ENCODE results near the gene KCNMA1. TPM values are rescaled to one million over a fixed set of nuclear protein-coding genes. Genes with fewer than 3 reads are reported as not detected.

The KCNMA1 gene
- total RNA-seq, 1 experiment from 2014 or later = 1.8 TPM

DNA sequence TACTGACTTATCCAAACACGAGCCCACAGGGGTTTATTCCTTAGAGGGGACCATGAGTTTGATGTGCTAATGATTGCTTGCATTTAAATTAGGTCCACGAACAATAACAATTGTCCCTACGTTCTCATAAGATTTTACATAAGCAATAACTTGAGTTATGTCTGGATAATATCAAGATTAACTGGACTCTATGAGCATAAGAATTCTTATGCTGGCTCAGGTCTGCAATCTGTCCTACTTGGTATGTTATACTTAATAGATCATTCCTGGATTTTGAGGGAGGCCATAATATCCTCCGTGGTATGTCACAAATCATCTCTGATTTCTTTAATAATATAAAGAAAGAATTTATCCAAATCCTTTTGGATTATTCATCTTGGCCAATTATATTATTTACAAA lies 552.3 kb downstream of the KCNMA1 start:
- Histone ChIP-seq H3K4me3 (no peak overlapping the region), H3K27ac (no peak overlapping the region), H3K36me3 (no peaks in the 10 kb centered on the region), H3K4me1 (replicated peaks) (no peaks in the 10 kb centered on the region), H3K27me3 (replicated peaks) (no peaks in the 10 kb centered on the region), H3K9me3 (replicated peaks) (no peaks in the 10 kb centered on the region)
- DNase-seq (ENCODE audit: low read depth in 1 of 2, low spot score in 2 of 2) = no peak

DNA sequence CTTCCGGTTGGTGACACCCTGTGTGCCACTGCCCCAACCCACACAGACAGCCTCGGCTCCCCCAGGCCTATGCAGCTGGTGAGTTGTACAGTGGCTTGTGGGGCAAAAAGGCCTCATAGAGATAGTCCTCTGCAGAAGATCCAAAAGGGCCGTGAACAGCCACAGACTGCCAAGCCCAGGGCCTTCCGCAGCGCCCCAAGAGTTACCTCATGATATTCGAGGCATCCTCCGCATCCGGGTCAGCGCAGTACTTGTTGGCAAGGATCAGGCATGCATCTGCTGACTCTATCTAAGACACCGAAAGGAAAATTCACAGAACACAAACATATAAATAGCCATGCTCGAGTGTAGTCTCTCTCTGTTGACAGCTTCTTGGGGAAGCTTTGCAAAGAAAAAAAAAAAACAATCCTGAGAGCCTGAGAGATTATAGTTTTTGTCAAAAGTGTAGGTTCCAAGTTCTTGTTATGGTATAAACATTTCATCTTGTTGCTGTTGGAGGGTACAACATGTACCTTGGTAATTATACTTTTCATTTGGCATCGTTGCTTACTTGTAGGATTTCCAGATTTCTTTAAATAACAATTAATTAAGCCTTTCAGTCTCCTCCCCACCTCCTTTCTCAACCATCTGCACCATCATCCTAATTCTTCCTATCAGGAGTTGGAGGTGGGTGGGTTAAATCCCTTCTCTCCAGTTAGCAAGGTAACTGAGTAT lies 553.0 kb downstream of the KCNMA1 start:
- H3K27me3 ChIP-seq (replicated peaks) = no peaks in the 10 kb centered on the region
- H3K27ac ChIP-seq = no peak overlapping the region
- no peak overlapping the region for H3K4me3 ChIP-seq
- no peaks in the 10 kb centered on the region for H3K4me1 ChIP-seq (replicated peaks)
- DNase-seq (ENCODE audit: low read depth in 1 of 2, low spot score in 2 of 2) = no peak
- H3K9me3 ChIP-seq (replicated peaks) = no peaks in the 10 kb centered on the region
- H3K36me3 ChIP-seq = no peaks in the 10 kb centered on the region

DNA sequence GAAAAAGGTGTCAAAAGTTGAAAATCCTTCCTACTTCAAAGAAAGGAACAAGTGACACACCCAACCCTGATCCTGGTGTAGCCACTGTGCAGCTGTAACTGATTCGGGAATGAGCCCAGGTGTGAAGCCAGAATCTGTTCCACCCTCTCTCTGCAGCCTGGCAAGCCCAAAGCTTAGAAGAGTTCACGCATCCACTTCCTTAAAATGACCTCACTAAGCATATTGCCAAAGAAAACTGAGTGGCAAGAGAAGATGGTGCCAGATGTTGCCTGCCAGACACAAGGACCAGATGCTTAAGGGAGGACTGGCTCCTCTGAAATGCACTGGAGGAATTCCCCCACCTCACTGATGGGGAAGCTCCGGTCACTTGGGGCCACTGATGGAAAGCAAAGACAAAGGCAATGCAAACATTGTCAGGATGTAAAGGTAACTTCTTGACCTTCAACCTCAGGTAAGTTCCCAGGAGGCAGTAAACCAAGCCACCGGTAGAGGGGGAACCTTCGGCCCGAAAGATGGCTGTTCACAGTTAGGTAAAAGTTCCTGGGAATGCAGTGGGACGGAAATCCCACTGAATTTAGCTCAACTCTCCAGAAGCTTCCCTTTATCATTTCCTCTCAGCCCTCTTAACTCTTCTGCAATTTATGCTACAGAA lies 554.9 kb downstream of the KCNMA1 start:
- no peak for DNase-seq (ENCODE audit: low read depth in 1 of 2, low spot score in 2 of 2)
- Histone ChIP-seq H3K27me3 (replicated peaks) (no peaks in the 10 kb centered on the region), H3K36me3 (no peaks in the 10 kb centered on the region), H3K4me1 (replicated peaks) (no peaks in the 10 kb centered on the region), H3K9me3 (replicated peaks) (no peaks in the 10 kb centered on the region), H3K27ac (no peak overlapping the region), H3K4me3 (no peak overlapping the region)

DNA sequence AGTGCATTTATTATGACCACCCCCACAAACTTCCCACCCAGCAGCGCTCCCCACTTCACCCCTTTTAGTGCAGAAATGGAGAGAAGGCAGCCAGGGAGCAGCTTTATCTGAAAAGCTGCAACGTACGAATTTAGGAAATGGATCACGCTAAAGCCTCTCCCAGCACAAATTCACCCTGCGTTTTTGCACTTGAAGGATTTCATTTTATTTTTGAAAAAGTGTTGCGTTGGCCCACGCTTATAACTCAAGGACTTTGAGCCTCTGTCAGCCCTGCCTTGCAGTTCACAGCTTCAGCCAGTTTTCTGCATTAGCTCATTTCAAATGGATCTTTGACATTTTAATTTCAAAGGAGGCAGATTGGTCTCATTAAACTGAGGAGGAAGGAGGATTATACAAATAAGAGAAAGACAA lies 556.1 kb downstream of the KCNMA1 start:
- no peak for DNase-seq (ENCODE audit: low read depth in 1 of 2, low spot score in 2 of 2)
- no peak overlapping the region for H3K27ac ChIP-seq
- H3K9me3 ChIP-seq (replicated peaks) = no peaks in the 10 kb centered on the region
- H3K4me1 ChIP-seq (replicated peaks) = no peaks in the 10 kb centered on the region
- H3K36me3 ChIP-seq = no peaks in the 10 kb centered on the region
- no peak overlapping the region for H3K4me3 ChIP-seq
- no peaks in the 10 kb centered on the region for H3K27me3 ChIP-seq (replicated peaks)

DNA sequence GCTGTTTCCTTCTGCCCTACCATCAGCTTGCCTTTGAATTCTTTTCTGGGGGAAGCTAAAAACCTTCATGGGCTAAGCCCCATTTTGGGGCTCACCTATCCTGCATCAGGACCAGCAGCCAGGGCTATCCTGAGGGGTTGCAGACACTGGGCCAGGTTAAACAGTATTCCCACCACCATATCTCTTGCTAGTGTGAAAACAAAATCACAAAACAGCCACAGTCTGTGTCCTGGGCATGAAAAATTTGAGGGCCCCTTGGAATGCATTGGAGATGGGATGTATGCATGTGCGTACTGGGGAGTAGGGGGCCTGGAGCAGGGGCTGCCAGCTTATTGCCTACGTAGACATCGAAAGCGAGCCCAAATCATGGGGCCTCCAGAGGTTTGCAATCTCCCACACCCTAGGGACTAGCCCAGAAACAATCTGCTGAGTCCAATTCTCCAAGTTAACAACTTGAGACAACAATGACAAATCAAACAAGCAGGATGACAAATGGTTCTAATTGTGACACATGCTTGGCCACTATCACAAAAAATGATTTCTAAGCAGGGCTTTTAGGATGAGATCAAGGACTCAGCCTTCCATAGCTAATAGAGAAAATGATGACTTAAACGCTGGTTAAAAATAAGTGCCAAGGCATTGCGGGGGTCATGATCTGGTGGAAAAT lies 557.1 kb downstream of the KCNMA1 start:
- Histone ChIP-seq H3K27ac (no peak overlapping the region), H3K9me3 (replicated peaks) (no peaks in the 10 kb centered on the region), H3K36me3 (no peaks in the 10 kb centered on the region), H3K4me3 (no peak overlapping the region), H3K27me3 (replicated peaks) (no peaks in the 10 kb centered on the region), H3K4me1 (replicated peaks) (no peaks in the 10 kb centered on the region)
- no peak for DNase-seq (ENCODE audit: low read depth in 1 of 2, low spot score in 2 of 2)

DNA sequence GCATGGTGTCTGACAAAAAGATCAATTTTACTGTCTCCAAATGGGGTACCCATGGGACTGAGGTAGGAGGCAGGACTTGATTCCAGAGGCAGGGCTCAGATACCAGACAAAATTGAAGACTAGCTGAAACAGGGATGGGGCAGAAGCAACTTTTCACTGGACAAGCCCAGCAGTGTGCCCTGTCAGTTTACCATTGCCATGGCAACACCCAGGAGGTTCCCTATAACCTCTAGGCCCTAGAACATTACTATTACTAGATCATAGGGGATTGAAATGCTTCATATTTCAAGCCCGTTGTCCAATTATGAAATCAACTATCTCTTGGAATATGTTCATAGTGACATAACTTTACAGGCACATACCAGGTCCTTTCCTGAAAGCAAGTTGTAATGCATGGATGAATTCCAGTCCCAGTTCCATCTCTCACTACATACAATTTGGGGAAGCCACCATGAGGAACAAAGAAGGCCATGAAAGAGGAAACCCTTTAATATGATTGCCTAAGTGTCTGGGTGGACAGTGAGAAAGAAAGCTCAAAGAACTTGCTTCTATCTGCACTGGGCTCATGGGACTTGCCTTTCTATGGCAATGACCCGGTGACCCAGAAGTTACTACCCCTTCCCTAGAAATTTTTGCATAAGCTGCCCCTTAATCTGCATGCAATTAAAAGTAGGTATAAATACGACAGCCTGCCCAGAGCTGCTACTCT lies 557.9 kb downstream of the KCNMA1 start:
- H3K4me3 ChIP-seq = no peak overlapping the region

DNA sequence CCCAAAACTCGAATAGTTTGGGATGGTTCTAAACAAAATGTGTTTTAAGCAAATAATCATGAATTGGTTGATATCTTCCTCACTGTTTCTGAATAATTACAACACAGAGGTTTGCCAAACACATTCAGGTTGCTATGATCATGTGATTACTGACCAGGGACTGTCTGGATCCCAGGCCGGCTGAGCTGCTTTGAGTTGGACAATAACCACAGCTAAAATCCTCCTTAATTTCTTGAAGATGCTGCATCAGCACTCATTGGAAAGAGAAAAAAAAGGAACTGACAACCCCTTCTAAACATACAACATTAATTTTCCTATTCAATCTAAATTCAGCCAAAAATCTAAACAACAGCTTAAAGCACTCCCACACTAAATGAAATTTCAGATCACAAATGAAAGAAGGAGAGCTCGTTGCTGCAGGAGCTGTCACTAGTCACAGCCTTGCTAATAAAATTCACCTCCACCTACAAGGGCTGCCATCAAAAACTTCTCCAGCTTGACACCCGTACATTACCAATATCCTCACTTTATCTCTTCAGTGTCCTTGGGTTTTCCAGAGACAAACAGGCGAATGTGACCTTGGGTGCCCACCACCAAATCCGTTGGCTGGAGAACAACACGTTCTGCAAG lies 560.2 kb downstream of the KCNMA1 start:
- Histone ChIP-seq H3K27ac (no peak overlapping the region), H3K36me3 (no peaks in the 10 kb centered on the region), H3K9me3 (replicated peaks) (no peaks in the 10 kb centered on the region), H3K4me3 (no peak overlapping the region), H3K27me3 (replicated peaks) (peaks cover 3% of the 10 kb centered on the region; the same call in 1 of the 2 replicates), H3K4me1 (replicated peaks) (no peaks in the 10 kb centered on the region)
- DNase-seq (ENCODE audit: low read depth in 1 of 2, low spot score in 2 of 2) = no peak

More for the DNA sequence above, 557.9 kb downstream of the KCNMA1 start:
- DNase-seq (ENCODE audit: low read depth in 1 of 2, low spot score in 2 of 2) = no peak
- Histone ChIP-seq H3K4me1 (replicated peaks) (no peaks in the 10 kb centered on the region), H3K9me3 (replicated peaks) (no peaks in the 10 kb centered on the region), H3K27me3 (replicated peaks) (no peaks in the 10 kb centered on the region), H3K36me3 (no peaks in the 10 kb centered on the region), H3K27ac (no peak overlapping the region)

DNA sequence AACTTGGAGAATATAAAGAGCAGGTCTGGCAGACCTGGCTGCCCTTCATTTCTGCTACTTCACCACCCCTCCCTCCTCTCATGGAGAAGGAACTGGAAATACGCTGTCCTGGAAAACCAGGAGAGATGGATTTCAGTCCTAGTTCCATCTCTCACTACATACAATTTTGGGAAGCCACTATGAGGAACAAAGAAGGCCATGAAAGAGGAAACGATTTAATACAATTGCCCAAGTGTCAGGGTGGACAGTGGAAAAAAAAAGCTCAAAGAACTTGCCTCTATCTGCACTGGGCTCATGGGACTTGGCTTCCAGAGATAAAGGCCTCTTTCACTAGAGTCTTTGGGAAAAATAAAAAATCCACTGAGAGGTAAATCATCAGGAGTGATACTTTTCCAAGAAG lies 561.7 kb downstream of the KCNMA1 start:
- no peak for DNase-seq (ENCODE audit: low read depth in 1 of 2, low spot score in 2 of 2)
- Histone ChIP-seq H3K4me3 (no peak overlapping the region), H3K36me3 (no peaks in the 10 kb centered on the region), H3K27me3 (replicated peaks) (peaks cover 3% of the 10 kb centered on the region; the same call in 1 of the 2 replicates), H3K9me3 (replicated peaks) (no peaks in the 10 kb centered on the region), H3K4me1 (replicated peaks) (no peaks in the 10 kb centered on the region), H3K27ac (no peak overlapping the region)

DNA sequence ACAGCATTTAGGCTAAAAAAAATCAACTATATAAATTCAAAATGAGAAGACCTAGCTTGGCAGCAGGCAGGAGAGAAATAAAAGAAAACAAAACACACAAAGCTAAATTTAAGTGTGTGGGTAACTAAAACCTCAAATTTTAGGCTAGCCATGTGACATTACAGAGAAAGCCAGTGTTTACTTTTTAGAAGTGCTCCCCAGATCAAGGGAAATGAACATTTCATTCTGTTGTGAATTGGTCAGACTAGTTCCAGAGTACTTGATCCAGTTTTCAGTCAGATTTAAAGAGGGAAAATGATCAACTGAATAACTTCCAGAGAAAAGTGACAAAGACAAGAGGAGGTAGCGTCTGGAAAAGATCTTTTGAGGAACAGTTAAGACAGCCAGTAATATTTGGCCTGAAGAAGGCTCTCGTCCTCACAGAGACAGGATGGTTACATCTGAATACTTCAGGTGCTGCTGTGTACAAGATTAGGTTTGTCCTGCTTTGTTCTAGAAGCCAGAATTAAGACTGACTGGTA lies 563.4 kb downstream of the KCNMA1 start:
- Histone ChIP-seq H3K9me3 (replicated peaks) (no peaks in the 10 kb centered on the region), H3K27ac (no peak overlapping the region), H3K4me3 (no peak overlapping the region), H3K27me3 (replicated peaks) (peaks cover 3% of the 10 kb centered on the region; the same call in 1 of the 2 replicates), H3K4me1 (replicated peaks) (no peaks in the 10 kb centered on the region), H3K36me3 (no peaks in the 10 kb centered on the region)
- no peak for DNase-seq (ENCODE audit: low read depth in 1 of 2, low spot score in 2 of 2)

DNA sequence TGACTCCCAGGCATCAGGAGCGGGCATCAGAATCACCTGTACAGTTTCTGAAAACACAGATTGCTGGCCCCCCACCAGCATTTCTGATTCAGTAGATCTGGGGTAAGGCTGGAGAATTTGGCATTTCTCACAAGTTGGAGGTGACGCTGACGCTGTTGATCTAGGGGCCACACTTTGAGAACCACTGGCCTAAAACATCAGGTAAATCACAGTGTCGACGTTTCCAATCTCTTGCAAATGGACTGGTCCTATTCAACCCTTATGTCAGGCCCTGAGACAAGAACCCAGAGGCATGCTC lies 564.0 kb downstream of the KCNMA1 start:
- peaks cover 3% of the 10 kb centered on the region; the same call in 1 of the 2 replicates for H3K27me3 ChIP-seq (replicated peaks)
- H3K27ac ChIP-seq = no peak overlapping the region
- DNase-seq (ENCODE audit: low read depth in 1 of 2, low spot score in 2 of 2) = no peak
- no peaks in the 10 kb centered on the region for H3K36me3 ChIP-seq
- no peaks in the 10 kb centered on the region for H3K4me1 ChIP-seq (replicated peaks)
- no peak overlapping the region for H3K4me3 ChIP-seq
- H3K9me3 ChIP-seq (replicated peaks) = no peaks in the 10 kb centered on the region

DNA sequence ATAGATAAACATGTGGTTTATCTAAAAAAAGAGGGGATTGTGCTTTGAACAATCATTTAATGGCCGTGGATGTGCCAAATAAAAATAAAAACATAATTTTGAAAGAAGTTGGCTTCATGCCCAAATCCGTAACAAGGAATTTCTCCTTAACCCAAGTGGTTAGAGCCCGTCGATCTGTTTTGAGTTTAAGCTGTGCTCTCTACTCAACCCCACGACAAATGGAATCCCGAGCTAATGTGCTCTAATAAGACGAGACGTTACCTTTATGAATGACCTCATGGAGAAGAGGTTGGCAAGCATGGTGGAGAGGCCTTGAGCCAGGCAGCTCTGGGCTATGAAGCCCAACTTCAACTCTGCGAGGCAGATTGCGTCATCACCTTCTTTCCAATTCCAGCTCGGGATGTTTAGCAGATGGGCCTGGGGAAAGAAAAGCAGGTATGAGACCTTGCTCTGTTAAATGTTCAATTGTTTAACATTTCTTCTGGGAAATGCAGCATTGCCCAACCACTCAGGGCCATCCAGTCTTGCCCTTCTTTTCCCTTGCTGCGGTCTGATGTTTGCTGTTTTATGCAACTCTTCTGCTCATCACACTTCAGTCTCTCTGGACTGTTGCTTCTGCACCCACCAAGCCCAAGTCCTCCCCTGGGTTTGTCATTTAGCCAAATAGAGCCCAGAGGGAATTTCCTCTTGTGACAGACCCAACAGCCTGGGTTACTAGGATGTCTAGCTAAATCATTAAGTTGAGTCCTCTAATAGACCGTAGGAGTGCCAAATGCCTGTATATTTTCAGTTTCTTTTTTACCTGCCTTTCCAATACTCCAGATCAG lies 564.6 kb downstream of the KCNMA1 start:
- Histone ChIP-seq H3K36me3 (no peaks in the 10 kb centered on the region), H3K4me1 (replicated peaks) (no peaks in the 10 kb centered on the region), H3K27ac (no peak overlapping the region), H3K27me3 (replicated peaks) (peaks cover 3% of the 10 kb centered on the region; the same call in 1 of the 2 replicates), H3K9me3 (replicated peaks) (no peaks in the 10 kb centered on the region), H3K4me3 (no peak overlapping the region)
- DNase-seq (ENCODE audit: low read depth in 1 of 2, low spot score in 2 of 2) = no peak

DNA sequence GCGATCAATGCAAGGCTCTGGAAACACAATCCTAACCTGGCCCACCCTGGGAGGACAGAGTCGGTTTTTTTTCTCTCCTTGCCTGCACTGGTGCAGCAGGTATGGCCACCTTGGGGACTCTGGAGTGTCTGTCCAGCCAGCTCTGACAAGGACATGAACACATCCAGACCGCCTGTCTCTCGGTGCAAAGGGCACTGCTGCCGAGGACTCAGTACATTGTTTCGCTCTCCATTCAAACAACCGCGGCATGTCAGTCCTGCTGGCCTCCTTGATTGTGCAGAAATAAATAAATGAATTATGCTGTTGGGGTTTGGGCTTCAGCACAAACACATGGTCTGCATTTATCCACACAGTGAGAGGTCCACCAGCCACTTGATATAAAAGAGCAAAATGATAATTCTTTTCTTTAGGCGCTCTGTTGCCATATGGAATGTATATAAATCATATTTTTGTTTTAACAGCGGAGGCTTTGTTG lies 565.2 kb downstream of the KCNMA1 start:
- Histone ChIP-seq H3K4me1 (replicated peaks) (no peaks in the 10 kb centered on the region), H3K27me3 (replicated peaks) (peaks cover 3% of the 10 kb centered on the region; the same call in 1 of the 2 replicates), H3K27ac (no peak overlapping the region), H3K36me3 (no peaks in the 10 kb centered on the region), H3K9me3 (replicated peaks) (no peaks in the 10 kb centered on the region), H3K4me3 (no peak overlapping the region)
- DNase-seq (ENCODE audit: low read depth in 1 of 2, low spot score in 2 of 2) = no peak

All from SJSA1 (cell line).